Neural cell (in vitro differentiated cells): ENCODE measurements around the gene TACR2. TPM values are rescaled to one million over a fixed set of nuclear protein-coding genes. Genes with fewer than 3 reads are reported as not detected.

Experiments used
- H2AFZ ChIP-seq: fragments of 200-600, 300-800 bp; sonication (generic), shearing (Covaris generic); 2 replicates; pipeline ENCODE4 v1.6.0; 2014; ENCODE audit warnings: low read depth, mild to moderate bottlenecking, antibody characterized with exemption, low read length, moderate library complexity
- H3F3A ChIP-seq: fragments of 200-600 bp; shearing (Covaris generic); 2 replicates; pipeline ENCODE4 v1.6.1; 2016; ENCODE audit warnings: mild to moderate bottlenecking, moderate library complexity, mixed read lengths, antibody characterized with exemption, low read length; ENCODE audit not compliant: insufficient read depth, poor library complexity, severe bottlenecking
- H3K27ac ChIP-seq: fragments of 200-600, 300-800 bp; sonication (generic), shearing (Covaris generic); 2 replicates; pipeline ENCODE4 v1.5.1; 2014; ENCODE audit warnings: mild to moderate bottlenecking, low read length, moderate library complexity
- H3K27me3 ChIP-seq: fragments of 300-800, 200-600 bp; sonication (generic), shearing (Covaris generic); 2 replicates; pipeline ENCODE4 v1.6.0; 2014; ENCODE audit warnings: mild to moderate bottlenecking, low read depth, low read length, moderate library complexity; ENCODE audit not compliant: insufficient read depth
- H3K36me3 ChIP-seq: fragments of 300-800, 200-600 bp; sonication (generic), shearing (Covaris generic); 2 replicates; pipeline ENCODE4 v1.5.1; 2014; ENCODE audit warnings: mild to moderate bottlenecking, antibody characterized with exemption, low read length, moderate library complexity; ENCODE audit not compliant: insufficient read depth
- H3K4me2 ChIP-seq: fragments of 300-800, 200-600 bp; sonication (generic), shearing (Covaris generic); 2 replicates; pipeline ENCODE4 v1.6.0; 2014; ENCODE audit warnings: mild to moderate bottlenecking, low read length
- H3K4me3 ChIP-seq: fragments of 300-800, 200-600 bp; sonication (generic), shearing (Covaris generic); 2 replicates; pipeline ENCODE4 v1.5.1; 2014; ENCODE audit warnings: mild to moderate bottlenecking, low read length, moderate library complexity
- H3K79me2 ChIP-seq: fragments of 200-600 bp; shearing (Covaris generic); replicated peaks from 2 replicates; pipeline ENCODE4 v1.6.0; 2014; ENCODE audit warnings: mild to moderate bottlenecking, low read length, moderate library complexity; ENCODE audit not compliant: insufficient read depth
- H3K9ac ChIP-seq: fragments of 300-800, 200-600 bp; sonication (generic), shearing (Covaris generic); 2 replicates; pipeline ENCODE4 v1.6.1; 2016; ENCODE audit warnings: mild to moderate bottlenecking, low read length, mixed read lengths
- H3K9me2 ChIP-seq: fragments of 200-600 bp; shearing (Covaris generic); 2 replicates; pipeline ENCODE4 v1.6.1; 2016; ENCODE audit warnings: mild to moderate bottlenecking, low read length, mixed read lengths; ENCODE audit not compliant: insufficient read depth
- H3K9me3 ChIP-seq: fragments of 200-600, 300-800 bp; sonication (generic), shearing (Covaris generic); 2 replicates; pipeline ENCODE4 v1.6.1; 2016; ENCODE audit warnings: mild to moderate bottlenecking, mixed run types, low read length, moderate library complexity, mixed read lengths
- H4K20me1 ChIP-seq: fragments of 200-600 bp; shearing (Covaris generic); 2 replicates; pipeline ENCODE4 v1.6.1; 2016; ENCODE audit warnings: mild to moderate bottlenecking, mixed run types; ENCODE audit not compliant: insufficient read depth
- CTCF ChIP-seq: fragments of 450-650 bp; IDR thresholded peaks from 2 replicates; pipeline ENCODE4 v1.5.1; 2014; ENCODE audit warnings: antibody characterized with exemption, mild to moderate bottlenecking, moderate library complexity; ENCODE audit not compliant: poor library complexity, severe bottlenecking
- EP300 ChIP-seq: fragments of 450-650 bp; conservative IDR thresholded peaks from 2 replicates; pipeline ENCODE4 v1.6.1; 2014; ENCODE audit warnings: antibody characterized with exemption, mild to moderate bottlenecking, moderate library complexity; ENCODE audit not compliant: poor library complexity, severe bottlenecking
- EZH2 ChIP-seq: fragments of 200-600, 300-800 bp; shearing (Covaris generic), sonication (generic); IDR thresholded peaks from 2 replicates; pipeline ENCODE4 v1.6.1; 2014; ENCODE audit warnings: antibody characterized with exemption, low read length, borderline replicate concordance, mild to moderate bottlenecking; ENCODE audit not compliant: insufficient read depth, poor library complexity, severe bottlenecking
- MXI1 ChIP-seq: fragments of 450-650 bp; conservative IDR thresholded peaks from 2 replicates; pipeline ENCODE4 v1.6.1; 2014; ENCODE audit warnings: antibody characterized with exemption, mild to moderate bottlenecking; ENCODE audit not compliant: poor library complexity, severe bottlenecking
- POLR2AphosphoS5 ChIP-seq: IDR thresholded peaks from 2 replicates; pipeline ENCODE4 v1.6.1; 2012
- RAD21 ChIP-seq: fragments of 450-650 bp; conservative IDR thresholded peaks from 2 replicates; pipeline ENCODE4 v1.6.1; 2014; ENCODE audit warnings: antibody characterized with exemption, mild to moderate bottlenecking, moderate library complexity
- REST ChIP-seq: IDR thresholded peaks from 2 replicates; pipeline ENCODE4 v1.6.1; 2012; ENCODE audit warnings: borderline replicate concordance
- SMC3 ChIP-seq: fragments of 450-650 bp; conservative IDR thresholded peaks from 2 replicates; pipeline ENCODE4 v1.6.1; 2014; ENCODE audit warnings: antibody characterized with exemption, mild to moderate bottlenecking, moderate library complexity; ENCODE audit not compliant: poor library complexity
- TAF1 ChIP-seq: IDR thresholded peaks from 2 replicates; pipeline ENCODE4 v1.6.1; 2012; ENCODE audit warnings: low read depth
- polyA plus RNA-seq: library from polyadenylated mRNA; depleted of rRNA; stranded (reverse); fragments of >200 nt; gene quantifications from 2 replicates; pipeline ENCODE4 v1.2.3, GENCODE V29; 2014

The TACR2 gene
- polyA plus RNA-seq, 1 donor from 2014 or later: not detected

- H3K27me3 ChIP-seq: no peaks in the 10 kb centered on the region
- peaks cover 6% of the 10 kb centered on the region for H3K36me3 ChIP-seq
- no peak overlapping the region for H3K27ac ChIP-seq
- H3K79me2 ChIP-seq: no peaks in the 10 kb centered on the region
- H3K4me3 ChIP-seq: no peak overlapping the region
- no peaks in the 10 kb centered on the region for H4K20me1 ChIP-seq
- TF ChIP-seq POLR2AphosphoS5: no peak
- no peak for TF ChIP-seq RAD21
- no peak for TF ChIP-seq EZH2
- TF ChIP-seq SMC3: no peak
- no peak for TF ChIP-seq EP300
- no peak for TF ChIP-seq CTCF
- TF ChIP-seq TAF1: no peak
- no peak for TF ChIP-seq REST
- no peak for TF ChIP-seq MXI1
- no peak overlapping the region for H2AFZ ChIP-seq
- H3K9me2 ChIP-seq: no peaks in the 10 kb centered on the region
- H3F3A ChIP-seq: no peaks in the 10 kb centered on the region
- H3K9me3 ChIP-seq: no peaks in the 10 kb centered on the region
- H3K4me2 ChIP-seq: no peak overlapping the region
- H3K9ac ChIP-seq: no peak overlapping the region
These were observed 41.8 kb downstream of the TACR2 start for GRCh38 chr10:69374931-69375306.

GRCh38 chr10:69374242-69374641, 42.5 kb downstream of the TACR2 start:
- H2AFZ ChIP-seq: no peak overlapping the region
- no peaks in the 10 kb centered on the region for H3K36me3 ChIP-seq

More at GRCh38 chr10:69374242-69374641, 42.5 kb downstream of the TACR2 start:
- H3K79me2 ChIP-seq: no peaks in the 10 kb centered on the region
- no peak overlapping the region for H3K9ac ChIP-seq
- no peaks in the 10 kb centered on the region for H3K9me2 ChIP-seq
- no peak overlapping the region for H3K27ac ChIP-seq
- no peak overlapping the region for H3K4me2 ChIP-seq
- no peaks in the 10 kb centered on the region for H4K20me1 ChIP-seq
- no peak for TF ChIP-seq POLR2AphosphoS5
- no peak for TF ChIP-seq EZH2
- no peak for TF ChIP-seq EP300
- TF ChIP-seq TAF1: no peak
- TF ChIP-seq RAD21: no peak
- TF ChIP-seq SMC3: no peak
- TF ChIP-seq REST: no peak
- no peak for TF ChIP-seq CTCF
- TF ChIP-seq MXI1: no peak
- no peaks in the 10 kb centered on the region for H3K27me3 ChIP-seq
- no peak overlapping the region for H3K4me3 ChIP-seq
- H3K9me3 ChIP-seq: no peaks in the 10 kb centered on the region
- no peaks in the 10 kb centered on the region for H3F3A ChIP-seq
